Measurements from ENCODE around the gene TMEM141. TPM values are rescaled to one million over a fixed set of nuclear protein-coding genes. Genes with fewer than 3 reads are reported as not detected.
"Not testable (repeated sequence)": the region's sequence is repeated elsewhere in the genome, so short reads cannot be mapped to it uniquely, and the experiment has no call there.

The TMEM141 gene
- total and polyA plus RNA-seq, 2 donors (not counting 1 experiment from before 2014, with no cell fraction given), result 43.3 to 56.5 TPM

GRCh38 chr9:136840140-136840876 is 49.2 kb downstream of the TMEM141 start:
- Histone ChIP-seq H3K27ac (ENCODE audit: insufficient read depth, low read length) (no peak overlapping the region), H3K79me2 (ENCODE audit: control insufficient read depth, insufficient read depth, low read length) (no peaks in the 10 kb centered on the region), H2AFZ (ENCODE audit: low read length) (no peak overlapping the region), H3K36me3 (ENCODE audit: control insufficient read depth, insufficient read depth, low read length) (peaks cover 12% of the 10 kb centered on the region), H3K9ac (ENCODE audit: insufficient read depth, low read length) (no peak overlapping the region), H3K4me3 (replicated peaks in 1 of 4; ENCODE audit: control extremely low read depth in 1 of 4, insufficient read depth in 1 of 4, low read depth in 3 of 4, low read length in 4 of 4) (no peak overlapping the region), H3K27me3 (ENCODE audit: control insufficient read depth, insufficient read depth, low read length) (peaks cover 9% of the 10 kb centered on the region), H3K4me1 (ENCODE audit: control insufficient read depth, extremely low read depth, insufficient read depth, low read length) (peaks cover 10% of the 10 kb centered on the region), H3K9me3 (ENCODE audit: control insufficient read depth, insufficient read depth, low read depth, low read length) (no peaks in the 10 kb centered on the region), H4K20me1 (ENCODE audit: control insufficient read depth, extremely low read depth, insufficient read depth, low read length) (no peaks in the 10 kb centered on the region), H3K4me2 (ENCODE audit: extremely low read depth, insufficient read depth, low read length) (no peak overlapping the region)
- TF ChIP-seq CTCF (conservative IDR thresholded peaks at IDR 0.05 in 1 of 2, IDR thresholded peaks at IDR 0.05 in 1 of 2; ENCODE audit: low read depth in 1 of 2, low read length in 2 of 2), result no peak
- no peak for TF ChIP-seq EZH2 (IDR thresholded peaks at IDR 0.05; ENCODE audit: low read length, missing control alignments)
- no peak for DNase-seq (ENCODE audit: low read depth in 2 of 2)

GRCh38 chr9:136840877-136841645 is 49.9 kb downstream of the TMEM141 start:
- peak; percentile 55 to 58 for DNase-seq (ENCODE audit: low read depth in 2 of 2)

GRCh38 chr9:136841646-136842379 is 50.7 kb downstream of the TMEM141 start:
- not testable (repeated sequence) for H3K4me2 ChIP-seq (ENCODE audit: extremely low read depth, insufficient read depth, low read length)

More at GRCh38 chr9:136840877-136841645, 49.9 kb downstream of the TMEM141 start:
- no peaks in the 10 kb centered on the region for H3K9me3 ChIP-seq (ENCODE audit: control insufficient read depth, insufficient read depth, low read depth, low read length)
- peaks cover 16% of the 10 kb centered on the region for H3K27me3 ChIP-seq (ENCODE audit: control insufficient read depth, insufficient read depth, low read length)
- H2AFZ ChIP-seq (ENCODE audit: low read length), result no peak overlapping the region
- peaks cover 10% of the 10 kb centered on the region for H3K4me1 ChIP-seq (ENCODE audit: control insufficient read depth, extremely low read depth, insufficient read depth, low read length)
- no peaks in the 10 kb centered on the region for H3K79me2 ChIP-seq (ENCODE audit: control insufficient read depth, insufficient read depth, low read length)
- no peak overlapping the region for H3K4me3 ChIP-seq (replicated peaks in 1 of 4; ENCODE audit: control extremely low read depth in 1 of 4, insufficient read depth in 1 of 4, low read depth in 3 of 4, low read length in 4 of 4)
- no peaks in the 10 kb centered on the region for H4K20me1 ChIP-seq (ENCODE audit: control insufficient read depth, extremely low read depth, insufficient read depth, low read length)
- TF ChIP-seq EZH2 (IDR thresholded peaks at IDR 0.05; ENCODE audit: low read length, missing control alignments) (no peak), CTCF (conservative IDR thresholded peaks at IDR 0.05 in 1 of 2, IDR thresholded peaks at IDR 0.05 in 1 of 2; ENCODE audit: low read depth in 1 of 2, low read length in 2 of 2) (no peak)
- no peak overlapping the region for H3K4me2 ChIP-seq (ENCODE audit: extremely low read depth, insufficient read depth, low read length)
- H3K27ac ChIP-seq (ENCODE audit: insufficient read depth, low read length), result no peak overlapping the region
- no peak overlapping the region for H3K9ac ChIP-seq (ENCODE audit: insufficient read depth, low read length)
- peaks cover 12% of the 10 kb centered on the region for H3K36me3 ChIP-seq (ENCODE audit: control insufficient read depth, insufficient read depth, low read length)

More at GRCh38 chr9:136841646-136842379, 50.7 kb downstream of the TMEM141 start:
- H2AFZ ChIP-seq (ENCODE audit: low read length); H3K9me3 ChIP-seq (ENCODE audit: control insufficient read depth, insufficient read depth, low read depth, low read length); H4K20me1 ChIP-seq (ENCODE audit: control insufficient read depth, extremely low read depth, insufficient read depth, low read length); H3K9ac ChIP-seq (ENCODE audit: insufficient read depth, low read length); H3K27ac ChIP-seq (ENCODE audit: insufficient read depth, low read length); H3K79me2 ChIP-seq (ENCODE audit: control insufficient read depth, insufficient read depth, low read length); DNase-seq (ENCODE audit: low read depth in 2 of 2): not testable (repeated sequence)
- peak overlapping the region in 2 of 4 experiments; percentile 54 to 64 for H3K4me3 ChIP-seq (replicated peaks in 1 of 4; ENCODE audit: control extremely low read depth in 1 of 4, insufficient read depth in 1 of 4, low read depth in 3 of 4, low read length in 4 of 4)
- H3K4me1 ChIP-seq (ENCODE audit: control insufficient read depth, extremely low read depth, insufficient read depth, low read length), result peaks cover 10% of the 10 kb centered on the region
- peaks cover 24% of the 10 kb centered on the region for H3K27me3 ChIP-seq (ENCODE audit: control insufficient read depth, insufficient read depth, low read length)
- H3K36me3 ChIP-seq (ENCODE audit: control insufficient read depth, insufficient read depth, low read length), result peaks cover 10% of the 10 kb centered on the region

Data from fibroblast of lung (primary cell).